RWPE1 (cell line): ENCODE measurements around the gene NELFE.
A peak's percentile ranks its signal among the peaks of the same experiment; 100 is the strongest.

Experiments used
- CTCF ChIA-PET: fragments of 350-600 bp; sonication (Branson Sonifier 250); formaldehyde crosslinking; extraction: SDS; loops from one replicate; lab custom pipeline; 2021; lab: Yijun Ruan, JAX
- POLR2A ChIA-PET: fragments of 400-600 bp; formaldehyde crosslinking; extraction: SDS; loops from one replicate; lab custom pipeline; 2020; ENCODE audit warnings: antibody characterized with exemption; ENCODE audit not compliant: low non-redundant PET; lab: Yijun Ruan, JAX
- DNase-seq: peaks from one replicate; pipeline ENCODE4 v3.0.0; 2012; ENCODE audit warnings: low spot score
- H3K27ac ChIP-seq: fragments of 450-650 bp; 2 replicates; pipeline ENCODE4 v1.5.1; 2017
- CTCF ChIP-seq: fragments of 450-650 bp; conservative IDR thresholded peaks from 2 replicates; pipeline ENCODE4 v1.5.1; 2017; ENCODE audit warnings: low read depth, mild to moderate bottlenecking

NELFE gene

GRCh38 chr6:31945507-31946369 lies 13.0 kb downstream of the NELFE start, which contains the start of gene CFB:
Gene CFB, plus strand, starts transcription at chr6:31946095. Its CDS starts 127 bp downstream, at chr6:31946222.
- CTCF ChIA-PET: interaction anchor here (0.9 kb wide), 1 partner anchor 11 kb away, joined by 3 read pairs; no protein-coding TSS in a partner anchor
- POLR2A ChIA-PET: interaction anchor here (0.6 to 1.2 kb wide), 4 partner anchors 14 to 47 kb away, joined by 4 to 8 read pairs (median 8); partner anchors contain the start of genes SKIC2 and ZBTB12

GRCh38 chr6:31945154-31945506 lies 13.6 kb downstream of the NELFE start:
- no peak for TF ChIP-seq CTCF
- CTCF ChIA-PET: interaction anchor here (0.9 kb wide), 1 partner anchor 11 kb away, joined by 3 read pairs; no protein-coding TSS in a partner anchor
- peak overlapping the region; percentile 93 for H3K27ac ChIP-seq
- DNase-seq: no peak
- POLR2A ChIA-PET: interaction anchor here (0.7 to 1.2 kb wide), 3 partner anchors 14 to 47 kb away, joined by 4 to 8 read pairs (median 7); partner anchors contain the start of genes SKIC2 and ZBTB12

More at GRCh38 chr6:31945507-31946369, 13.0 kb downstream of the NELFE start, which contains the start of gene CFB:
- H3K27ac ChIP-seq: peak within 1 kb of the TSS; percentile 93
- DNase-seq: peak; percentile 85
- no peak for TF ChIP-seq CTCF

DNA sequence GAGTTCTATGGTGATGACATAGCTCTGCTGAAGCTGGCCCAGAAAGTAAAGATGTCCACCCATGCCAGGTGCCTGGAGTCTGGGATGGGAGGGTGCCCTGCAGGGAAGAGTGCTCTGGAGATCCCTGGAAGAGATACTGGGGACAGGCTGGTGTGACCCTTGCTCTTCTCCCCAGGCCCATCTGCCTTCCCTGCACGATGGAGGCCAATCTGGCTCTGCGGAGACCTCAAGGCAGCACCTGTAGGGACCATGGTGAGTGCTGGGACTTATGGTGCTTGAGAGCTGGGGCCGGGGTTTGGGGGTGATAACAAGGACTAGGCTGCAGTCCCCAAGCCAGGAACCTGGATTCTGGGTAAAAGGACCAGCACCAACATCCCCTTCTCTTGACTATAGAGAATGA lies 15.0 kb downstream of the NELFE start:
- no peak overlapping the region for H3K27ac ChIP-seq
- DNase-seq: no peak
- CTCF ChIA-PET: interaction anchor here (1.1 kb wide), 1 partner anchor 21 kb away, joined by 4 read pairs; no protein-coding TSS in a partner anchor
- POLR2A ChIA-PET: no interaction called here
- TF ChIP-seq CTCF: no peak

- DNase-seq: no peak
Measured at GRCh38 chr6:31940256-31940664, 18.5 kb downstream of the NELFE start.

DNA sequence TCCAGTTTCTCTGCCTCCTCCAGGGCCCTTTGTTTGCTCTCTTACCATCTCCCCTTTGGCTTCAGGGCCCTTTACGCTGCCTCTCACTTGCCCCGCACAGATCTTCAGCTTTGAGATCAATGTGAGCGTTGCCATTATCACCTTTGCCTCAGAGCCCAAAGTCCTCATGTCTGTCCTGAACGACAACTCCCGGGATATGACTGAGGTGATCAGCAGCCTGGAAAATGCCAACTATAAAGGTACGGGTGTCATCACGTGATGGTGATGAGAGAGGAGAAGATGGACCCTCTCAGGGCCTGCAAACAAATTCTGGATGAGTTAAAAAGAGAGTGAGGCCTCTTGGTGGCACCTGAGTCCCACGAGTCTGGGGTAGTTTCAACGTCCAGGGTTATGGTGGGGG lies 22.9 kb downstream of the NELFE start:
- H3K27ac ChIP-seq: no peak overlapping the region
- no peak for TF ChIP-seq CTCF
- ChIA-PET POLR2A (no interaction called here), CTCF (no interaction called here)
- no peak for DNase-seq

More at GRCh38 chr6:31940256-31940664, 18.5 kb downstream of the NELFE start:
- no peak overlapping the region for H3K27ac ChIP-seq
- no peak for TF ChIP-seq CTCF
- POLR2A ChIA-PET: no interaction called here
- CTCF ChIA-PET: no interaction called here

- DNase-seq: no peak
- CTCF ChIA-PET: no interaction called here
- POLR2A ChIA-PET: no interaction called here
- TF ChIP-seq CTCF: no peak
- H3K27ac ChIP-seq: no peak overlapping the region
Measured at GRCh38 chr6:31935021-31935420, 23.8 kb downstream of the NELFE start.
